Astrocyte (in vitro differentiated cells and primary cell): Measurements from ENCODE around the gene SERPINA1.

ENCODE experiments used
- EZH2 ChIP-seq: IDR thresholded peaks from 2 replicates; pipeline ENCODE4 v1.6.1; 2012; ENCODE audit warnings: mild to moderate bottlenecking, low read length, inconsistent platforms; ENCODE audit not compliant: insufficient read depth
- TF ChIP-seq, protein P1 (sequence below): IDR thresholded peaks from 2 replicates; pipeline ENCODE4 v1.5.1; 2011; ENCODE audit warnings: low read depth, mild to moderate bottlenecking, inconsistent platforms, low read length, moderate library complexity; ENCODE audit not compliant: insufficient read depth

- TF ChIP-seq, protein P1, sequence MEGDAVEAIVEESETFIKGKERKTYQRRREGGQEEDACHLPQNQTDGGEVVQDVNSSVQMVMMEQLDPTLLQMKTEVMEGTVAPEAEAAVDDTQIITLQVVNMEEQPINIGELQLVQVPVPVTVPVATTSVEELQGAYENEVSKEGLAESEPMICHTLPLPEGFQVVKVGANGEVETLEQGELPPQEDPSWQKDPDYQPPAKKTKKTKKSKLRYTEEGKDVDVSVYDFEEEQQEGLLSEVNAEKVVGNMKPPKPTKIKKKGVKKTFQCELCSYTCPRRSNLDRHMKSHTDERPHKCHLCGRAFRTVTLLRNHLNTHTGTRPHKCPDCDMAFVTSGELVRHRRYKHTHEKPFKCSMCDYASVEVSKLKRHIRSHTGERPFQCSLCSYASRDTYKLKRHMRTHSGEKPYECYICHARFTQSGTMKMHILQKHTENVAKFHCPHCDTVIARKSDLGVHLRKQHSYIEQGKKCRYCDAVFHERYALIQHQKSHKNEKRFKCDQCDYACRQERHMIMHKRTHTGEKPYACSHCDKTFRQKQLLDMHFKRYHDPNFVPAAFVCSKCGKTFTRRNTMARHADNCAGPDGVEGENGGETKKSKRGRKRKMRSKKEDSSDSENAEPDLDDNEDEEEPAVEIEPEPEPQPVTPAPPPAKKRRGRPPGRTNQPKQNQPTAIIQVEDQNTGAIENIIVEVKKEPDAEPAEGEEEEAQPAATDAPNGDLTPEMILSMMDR: no peak
- TF ChIP-seq EZH2: no peak
These were observed 24.4 kb downstream of the SERPINA1 start for GRCh38 chr14:94364037-94364436.
